ENCODE data around the gene SPATA31C1.
"Not testable (repeated sequence)": the region's sequence is repeated elsewhere in the genome, so short reads cannot be mapped to it uniquely, and the experiment has no call there.

The SPATA31C1 gene

GRCh38 chr9:87917662-87918061 lies at the start of gene SPATA31C1:
TSS of gene SPATA31C1 (plus strand) at chr9:87917962.
- not testable (repeated sequence) for DNase-seq (ENCODE audit: low read depth)

- DNase-seq (ENCODE audit: low read depth) = no peak
These were observed 49.6 kb upstream of the SPATA31C1 start for GRCh38 chr9:87868175-87868574.

GRCh38 chr9:87868635-87869034 lies 49.1 kb upstream of the SPATA31C1 start:
- no peak for DNase-seq (ENCODE audit: low read depth)

GRCh38 chr9:87869082-87869481 lies 48.7 kb upstream of the SPATA31C1 start:
- DNase-seq (ENCODE audit: low read depth) = no peak

- DNase-seq (ENCODE audit: low read depth) = no peak
These were observed 46.2 kb upstream of the SPATA31C1 start for GRCh38 chr9:87871425-87872078.

GRCh38 chr9:87872079-87872624 lies 45.6 kb upstream of the SPATA31C1 start:
- DNase-seq (ENCODE audit: low read depth) = peak; percentile 74

GRCh38 chr9:87873607-87874303 lies 44.0 kb upstream of the SPATA31C1 start:
- no peak for DNase-seq (ENCODE audit: low read depth)

- no peak for DNase-seq (ENCODE audit: low read depth)
These were observed 43.5 kb upstream of the SPATA31C1 start for GRCh38 chr9:87874304-87874623.

- no peak for DNase-seq (ENCODE audit: low read depth)
These were observed 42.7 kb upstream of the SPATA31C1 start for GRCh38 chr9:87875060-87875459.

- DNase-seq (ENCODE audit: low read depth) = no peak
These were observed 41.8 kb upstream of the SPATA31C1 start for GRCh38 chr9:87875831-87876545.

- no peak for DNase-seq (ENCODE audit: low read depth)
These were observed 41.1 kb upstream of the SPATA31C1 start for GRCh38 chr9:87876708-87877107.

- peak; percentile 75 for DNase-seq (ENCODE audit: low read depth)
These were observed 38.7 kb upstream of the SPATA31C1 start for GRCh38 chr9:87878989-87879511.

GRCh38 chr9:87880116-87880515 lies 37.6 kb upstream of the SPATA31C1 start:
- DNase-seq (ENCODE audit: low read depth) = no peak

GRCh38 chr9:87880683-87881082 lies 37.1 kb upstream of the SPATA31C1 start:
- no peak for DNase-seq (ENCODE audit: low read depth)

GRCh38 chr9:87882627-87883026 lies 35.1 kb upstream of the SPATA31C1 start, which contains the start of gene SPATA31E1:
TSS of gene SPATA31E1 (plus strand) at chr9:87882877. CDS start at chr9:87882892, 15 bp downstream.
- no peak for DNase-seq (ENCODE audit: low read depth)

- no peak for DNase-seq (ENCODE audit: low read depth)
These were observed 34.5 kb upstream of the SPATA31C1 start for GRCh38 chr9:87883274-87883673.

- no peak for DNase-seq (ENCODE audit: low read depth)
These were observed 33.8 kb upstream of the SPATA31C1 start for GRCh38 chr9:87883990-87884389.

- DNase-seq (ENCODE audit: low read depth) = no peak
These were observed 32.9 kb upstream of the SPATA31C1 start for GRCh38 chr9:87884578-87885459.

GRCh38 chr9:87885484-87886189 lies 32.1 kb upstream of the SPATA31C1 start:
- DNase-seq (ENCODE audit: low read depth) = no peak

GRCh38 chr9:87886210-87886932 lies 31.4 kb upstream of the SPATA31C1 start:
- DNase-seq (ENCODE audit: low read depth) = no peak

Data from fibroblast of gingiva (primary cell).